HG03354 (cell line): ENCODE data around the gene AMPH.

ENCODE experiments used
- ATAC-seq: cut with Tn5 transposase; IDR thresholded peaks from one replicate; pipeline ENCODE4 v1.9.1; 2021; ENCODE audit warnings: mild to moderate bottlenecking; ENCODE audit not compliant: unreplicated experiment, poor library complexity, severe bottlenecking

AMPH gene

GRCh38 chr7:38481401-38481800 is 149.8 kb downstream of the AMPH start:
- no peak for ATAC-seq

GRCh38 chr7:38478404-38478803 is 152.8 kb downstream of the AMPH start:
- ATAC-seq, result no peak

GRCh38 chr7:38477333-38477732 is 153.8 kb downstream of the AMPH start:
- ATAC-seq, result no peak

GRCh38 chr7:38476764-38477163 is 154.4 kb downstream of the AMPH start:
- ATAC-seq, result no peak

- ATAC-seq, result no peak
Observed at GRCh38 chr7:38465956-38466355, 165.2 kb downstream of the AMPH start.

GRCh38 chr7:38463277-38464225 is 167.6 kb downstream of the AMPH start:
- peak; percentile 81 for ATAC-seq

- no peak for ATAC-seq
Observed at GRCh38 chr7:38462819-38463218, 168.4 kb downstream of the AMPH start.

- ATAC-seq, result no peak
Observed at GRCh38 chr7:38461887-38462286, 169.3 kb downstream of the AMPH start.

- ATAC-seq, result no peak
Observed at GRCh38 chr7:38453826-38454225, 177.3 kb downstream of the AMPH start.

GRCh38 chr7:38453168-38453567 is 178.0 kb downstream of the AMPH start:
- ATAC-seq, result no peak

- ATAC-seq, result no peak
Observed at GRCh38 chr7:38452681-38453108, 178.5 kb downstream of the AMPH start.

GRCh38 chr7:38451840-38452239 is 179.3 kb downstream of the AMPH start:
- no peak for ATAC-seq

- no peak for ATAC-seq
Observed at GRCh38 chr7:38448584-38449234, 182.5 kb downstream of the AMPH start.

- ATAC-seq, result no peak
Observed at GRCh38 chr7:38448054-38448453, 183.1 kb downstream of the AMPH start.

- no peak for ATAC-seq
Observed at GRCh38 chr7:38438970-38439369, 192.2 kb downstream of the AMPH start.

GRCh38 chr7:38432671-38433070 is 198.5 kb downstream of the AMPH start:
- ATAC-seq, result no peak

GRCh38 chr7:38432080-38432479 is 199.1 kb downstream of the AMPH start:
- ATAC-seq, result no peak

GRCh38 chr7:38429057-38429456 is 202.1 kb downstream of the AMPH start:
- no peak for ATAC-seq

GRCh38 chr7:38428041-38428440 is 203.1 kb downstream of the AMPH start:
- no peak for ATAC-seq

GRCh38 chr7:38427279-38427955 is 203.8 kb downstream of the AMPH start:
- no peak for ATAC-seq
